Measurements from ENCODE around the gene MCUB.
"Not testable (repeated sequence)": the region's sequence is repeated elsewhere in the genome, so short reads cannot be mapped to it uniquely, and the experiment has no call there.

MCUB gene

GRCh38 chr4:109629775-109630174 is 69.7 kb downstream of the MCUB start:
- DNase-seq (ENCODE audit: low read depth in 2 of 2): no peak

DNA sequence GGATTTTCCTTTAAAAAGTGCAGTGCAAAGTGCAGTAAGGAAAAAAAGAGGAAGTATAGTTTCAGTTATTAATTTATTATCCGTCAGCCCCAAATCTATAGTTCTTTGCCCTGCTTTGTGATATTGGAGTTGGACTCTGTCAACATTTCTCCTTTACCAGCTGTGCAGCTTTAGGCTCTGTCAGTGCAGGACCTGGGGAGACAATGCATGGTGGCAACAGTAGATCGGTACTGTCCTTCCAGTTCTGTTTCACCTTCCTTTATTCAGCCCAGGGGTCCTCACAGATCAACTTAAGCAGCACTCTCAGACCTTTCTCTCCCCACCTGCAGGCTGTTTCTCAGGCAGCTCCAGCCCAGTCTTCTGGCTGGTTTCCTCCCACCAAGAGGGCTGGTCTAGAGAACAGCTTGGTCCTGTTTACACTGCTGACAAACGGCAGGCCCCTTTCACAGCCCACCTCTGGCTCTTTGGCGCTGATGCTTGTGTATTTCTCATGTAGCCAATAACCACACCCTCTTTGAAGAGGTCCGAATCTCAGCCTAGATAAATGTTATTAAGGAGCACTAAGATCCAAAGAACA is 71.6 kb downstream of the MCUB start:
- DNase-seq (ENCODE audit: low read depth in 2 of 2): no peak

- DNase-seq (ENCODE audit: low read depth in 2 of 2): no peak
Measured at GRCh38 chr4:109640644-109641043, 80.6 kb downstream of the MCUB start.

DNA sequence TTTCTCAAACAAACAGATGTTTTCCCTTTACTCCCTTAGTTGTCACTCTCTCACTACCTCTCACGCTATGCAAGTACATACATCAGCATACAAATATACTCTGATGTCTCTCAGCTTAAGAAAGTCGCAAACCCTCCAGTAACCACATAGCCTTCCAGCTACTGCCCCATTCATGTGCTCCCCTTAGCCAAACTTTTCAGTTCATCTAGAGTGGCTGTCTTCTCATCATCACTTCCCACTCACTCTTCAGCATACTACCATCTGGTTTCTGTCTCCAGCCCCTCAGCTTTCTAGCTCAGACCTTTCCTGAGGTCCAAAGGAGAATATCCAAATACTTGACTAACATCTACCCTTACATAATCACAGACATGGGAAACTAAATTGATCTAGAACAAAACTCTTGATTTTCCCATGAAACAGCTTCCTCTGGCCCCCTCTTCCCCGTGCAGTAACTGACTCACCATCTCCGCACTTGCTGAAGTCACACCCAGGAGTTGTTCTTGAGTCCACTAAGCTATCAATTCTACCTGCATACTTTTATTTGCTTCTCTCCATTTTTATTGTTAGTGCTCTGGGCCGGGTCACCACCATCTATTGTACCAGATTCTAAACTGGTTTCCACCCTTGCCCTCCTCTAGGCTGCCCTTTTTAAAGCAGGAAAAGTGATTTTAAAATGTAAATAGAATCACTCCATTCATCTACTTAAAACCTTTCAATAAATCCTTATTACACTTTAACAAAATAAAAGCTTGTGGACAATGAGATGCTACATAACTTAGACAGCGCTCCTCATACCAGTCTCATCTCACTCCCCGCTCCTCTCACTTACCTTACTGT is 86.0 kb downstream of the MCUB start:
- DNase-seq (ENCODE audit: low read depth in 2 of 2): no peak

- no peak for DNase-seq (ENCODE audit: low read depth in 2 of 2)
Measured at GRCh38 chr4:109648266-109648996, 88.4 kb downstream of the MCUB start.

- no peak for DNase-seq (ENCODE audit: low read depth in 2 of 2)
Measured at GRCh38 chr4:109648997-109649575, 89.0 kb downstream of the MCUB start.

DNA sequence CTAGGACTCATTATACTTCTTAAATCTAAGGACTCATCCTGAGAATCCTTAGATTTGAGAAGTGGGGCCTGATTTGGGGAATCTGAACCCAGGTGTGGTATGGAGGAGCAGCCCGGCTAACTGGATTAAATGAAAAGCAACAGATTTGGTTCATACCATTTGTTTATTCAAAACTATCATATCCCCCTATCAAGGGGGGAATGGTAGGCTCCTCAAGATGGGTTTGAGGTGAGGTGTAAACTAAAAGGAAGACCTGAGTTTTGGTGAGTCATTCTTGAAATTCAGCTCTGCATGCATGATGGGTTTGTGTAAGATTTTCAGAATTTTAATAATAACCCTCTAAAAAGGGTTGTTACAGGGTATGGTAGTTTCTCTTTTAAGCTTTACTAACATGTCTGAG is 89.8 kb downstream of the MCUB start:
- DNase-seq (ENCODE audit: low read depth in 2 of 2): no peak

DNA sequence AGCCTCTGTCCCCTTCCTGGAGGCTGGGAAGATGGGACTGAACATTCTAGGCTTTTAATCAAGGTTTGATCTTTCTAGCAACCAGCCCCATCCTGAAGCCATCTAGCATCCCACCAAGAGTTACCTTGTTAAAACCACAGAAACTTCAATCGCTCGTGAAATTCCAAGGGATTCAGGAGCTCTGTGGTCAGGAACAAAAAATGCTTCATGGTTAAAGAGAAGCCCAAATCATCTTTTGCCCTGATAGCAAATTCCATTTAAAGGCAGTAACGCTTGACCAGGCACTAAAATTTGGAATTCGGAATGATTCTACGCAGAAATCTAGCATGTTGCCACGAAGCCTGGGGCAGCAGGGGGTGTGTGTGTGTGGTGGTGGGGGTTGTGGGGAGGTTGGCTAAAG is 95.3 kb downstream of the MCUB start:
- no peak for DNase-seq (ENCODE audit: low read depth in 2 of 2)

GRCh38 chr4:109657854-109658418 is 97.9 kb downstream of the MCUB start:
- DNase-seq (ENCODE audit: low read depth in 2 of 2): no peak

DNA sequence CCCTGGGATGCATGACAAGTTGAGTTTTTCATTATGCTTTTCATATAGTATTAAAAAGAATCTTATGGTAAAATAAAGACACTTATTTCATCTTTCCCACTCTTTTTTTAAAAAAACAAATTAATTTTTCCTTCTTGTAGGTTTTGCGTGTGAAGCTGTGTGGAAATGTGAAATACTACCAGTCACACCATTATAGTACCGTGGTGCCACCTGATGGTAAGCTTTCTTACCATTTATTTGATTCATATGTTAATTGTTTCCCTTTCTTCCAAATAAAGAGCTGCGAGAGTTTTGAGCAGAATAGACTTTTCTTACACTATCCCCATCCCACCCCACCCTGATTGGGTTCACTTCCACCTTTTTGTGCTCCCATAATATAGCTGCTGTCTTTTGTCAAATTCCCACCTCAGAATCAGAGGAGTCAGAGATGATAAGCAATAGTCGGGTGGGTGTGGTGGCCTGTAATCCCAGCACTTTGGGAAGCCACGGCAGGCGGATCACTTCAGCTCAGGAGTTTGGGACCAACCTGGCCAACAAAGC is 98.9 kb downstream of the MCUB start:
- no peak for DNase-seq (ENCODE audit: low read depth in 2 of 2)

DNA sequence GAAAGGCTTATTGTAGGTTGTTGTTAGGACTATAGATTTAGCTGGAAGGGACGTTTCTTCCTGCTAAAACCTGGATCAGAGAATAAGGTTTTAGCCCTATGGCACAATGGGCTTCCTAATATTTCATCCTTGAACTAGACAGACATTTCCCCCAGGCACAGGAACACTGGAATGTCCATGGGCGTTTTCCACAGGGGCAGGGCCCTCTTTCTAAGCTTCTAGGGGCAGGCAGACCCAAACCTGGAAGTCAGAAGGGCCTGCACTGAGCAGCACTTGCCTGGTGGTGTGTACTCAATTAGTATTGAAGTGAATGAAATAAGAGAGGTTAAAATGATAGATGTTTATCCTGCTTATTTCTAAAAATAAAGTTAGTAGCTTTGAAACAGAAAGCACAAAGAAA is 102.1 kb downstream of the MCUB start:
- DNase-seq (ENCODE audit: low read depth in 2 of 2): no peak

DNA sequence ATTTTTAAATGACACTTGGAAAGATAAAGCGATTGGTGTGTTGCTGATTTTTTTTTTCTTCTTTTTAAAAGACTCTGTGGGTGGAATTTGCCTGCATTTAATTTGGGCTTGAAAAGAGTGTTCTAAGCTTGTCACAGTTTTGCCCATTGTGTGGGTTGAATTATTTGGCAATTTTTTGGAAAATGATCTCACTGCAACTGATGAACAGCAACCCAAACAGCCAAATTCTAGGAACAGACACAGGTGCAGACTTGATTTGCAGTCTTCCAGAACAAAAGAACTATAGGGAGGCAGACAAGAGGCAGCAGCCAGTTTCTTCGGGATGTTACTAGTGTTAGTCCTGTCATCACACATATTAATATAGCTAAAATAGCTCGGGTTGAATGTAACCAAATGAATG is 102.7 kb downstream of the MCUB start:
- DNase-seq (ENCODE audit: low read depth in 2 of 2): no peak

DNA sequence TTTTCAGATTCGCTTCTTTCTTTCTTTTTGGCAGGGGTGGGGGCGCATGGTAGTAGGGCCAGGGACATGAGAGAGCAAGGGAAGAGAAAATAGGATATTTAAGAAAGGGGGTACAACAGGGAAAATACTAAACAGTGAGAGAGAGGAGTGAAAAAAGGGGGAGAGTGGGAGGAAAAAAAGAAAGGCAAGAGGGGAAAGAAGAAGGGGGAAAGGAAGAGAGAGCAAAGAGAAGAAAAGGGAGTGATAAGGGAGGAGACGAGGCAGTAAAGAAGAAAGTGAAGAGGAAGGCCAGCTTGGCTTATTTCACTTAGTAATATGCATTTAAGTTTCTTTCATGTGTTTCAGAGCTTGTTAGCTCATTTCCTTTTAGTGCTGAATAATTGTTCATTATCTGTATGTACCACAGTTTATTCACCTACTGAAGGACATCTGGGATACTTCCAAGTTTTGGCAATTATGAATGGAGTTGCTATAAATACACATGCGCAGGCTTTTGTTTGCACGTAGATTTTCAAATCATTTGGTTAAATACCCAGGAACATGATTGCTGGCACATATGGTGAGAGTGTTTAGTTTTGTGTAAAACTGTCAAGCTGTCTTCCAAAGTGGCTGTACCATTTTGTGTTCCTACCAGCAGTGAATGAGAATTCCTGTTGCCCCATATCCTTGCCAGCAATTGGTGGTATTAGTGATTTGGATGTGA is 105.9 kb downstream of the MCUB start:
- no peak for DNase-seq (ENCODE audit: low read depth in 2 of 2)

DNA sequence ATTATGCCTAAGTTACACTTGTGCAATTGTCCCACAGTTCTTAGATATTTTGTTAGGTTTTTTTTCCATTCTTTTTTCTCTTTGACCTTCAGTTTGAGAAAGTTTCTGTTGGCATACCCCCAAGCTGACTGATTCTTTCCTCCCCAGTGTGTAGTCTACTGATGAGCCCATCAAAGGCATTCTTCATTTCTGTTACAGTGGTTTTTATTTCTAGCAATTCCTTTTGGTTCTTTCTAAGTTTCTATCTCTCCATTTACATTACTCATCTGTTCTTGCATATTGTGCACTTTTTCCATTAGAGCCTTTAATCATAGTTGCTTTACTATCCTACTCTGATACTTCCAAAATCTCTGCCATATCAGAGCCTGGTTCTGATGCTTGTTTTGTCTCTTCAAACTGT is 111.3 kb downstream of the MCUB start:
- no peak for DNase-seq (ENCODE audit: low read depth in 2 of 2)

GRCh38 chr4:109672169-109672930 is 112.3 kb downstream of the MCUB start:
- DNase-seq (ENCODE audit: low read depth in 2 of 2): no peak

DNA sequence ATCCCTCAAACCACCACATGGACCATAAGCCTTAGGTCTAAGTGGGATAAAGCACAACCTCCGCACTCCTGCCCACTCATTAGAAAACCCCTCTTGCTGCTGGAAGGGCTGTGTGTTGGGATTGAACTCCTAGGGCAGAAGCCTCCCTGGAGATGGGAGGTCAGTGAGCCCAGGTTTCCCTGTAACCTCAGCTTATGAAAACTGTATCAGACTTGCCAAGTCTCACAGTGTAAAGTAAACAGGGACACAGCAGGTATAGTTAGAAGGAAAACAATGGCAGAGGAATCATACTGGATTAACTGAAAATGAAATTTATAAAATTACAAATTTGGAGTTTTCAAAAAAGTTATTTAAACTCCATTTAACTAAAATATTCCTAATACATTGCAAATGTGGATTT is 113.3 kb downstream of the MCUB start:
- no peak for DNase-seq (ENCODE audit: low read depth in 2 of 2)

DNA sequence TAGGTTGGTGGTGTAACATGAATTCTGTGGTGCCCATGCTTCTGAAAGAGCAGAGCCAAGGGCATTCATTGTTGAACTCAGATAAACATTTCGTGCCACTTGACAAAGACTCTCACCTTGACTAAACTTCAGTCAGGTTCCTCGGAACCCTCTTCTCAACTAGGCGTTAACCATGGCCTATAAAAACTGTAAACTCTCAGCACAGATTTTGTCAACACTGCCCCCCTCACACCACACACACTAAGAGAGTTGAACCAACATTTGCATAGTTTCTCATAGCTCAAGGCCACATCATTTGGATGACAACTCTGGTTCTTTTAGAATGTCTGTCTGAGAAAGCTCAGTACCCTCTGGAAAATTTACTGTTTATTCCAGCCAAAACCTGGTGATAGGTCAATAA is 115.1 kb downstream of the MCUB start:
- DNase-seq (ENCODE audit: low read depth in 2 of 2): no peak

GRCh38 chr4:109675843-109676242 is 115.8 kb downstream of the MCUB start:
- DNase-seq (ENCODE audit: low read depth in 2 of 2): no peak

GRCh38 chr4:109676886-109677285 is 116.8 kb downstream of the MCUB start:
- no peak for DNase-seq (ENCODE audit: low read depth in 2 of 2)

DNA sequence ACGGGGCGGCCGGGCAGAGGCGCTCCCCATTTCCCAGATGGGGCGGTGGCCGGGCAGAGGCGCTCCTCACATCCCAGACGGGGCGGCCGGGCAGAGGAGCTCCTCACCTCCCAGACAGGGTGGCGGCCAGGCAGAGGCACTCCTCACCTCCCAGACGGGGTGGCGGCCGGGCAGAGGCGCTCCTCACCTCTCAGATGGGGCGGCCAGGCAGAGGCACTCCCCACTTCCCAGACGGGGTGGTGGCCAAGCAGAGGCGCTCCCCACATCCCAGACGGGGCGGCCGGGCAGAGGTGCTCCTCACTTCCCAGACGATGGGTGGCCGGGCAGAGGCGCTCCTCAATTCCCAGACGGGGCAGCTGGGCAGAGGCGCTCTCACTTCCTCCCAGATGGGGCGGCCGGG is 118.4 kb downstream of the MCUB start:
- DNase-seq (ENCODE audit: low read depth in 2 of 2): not testable (repeated sequence)

DNA sequence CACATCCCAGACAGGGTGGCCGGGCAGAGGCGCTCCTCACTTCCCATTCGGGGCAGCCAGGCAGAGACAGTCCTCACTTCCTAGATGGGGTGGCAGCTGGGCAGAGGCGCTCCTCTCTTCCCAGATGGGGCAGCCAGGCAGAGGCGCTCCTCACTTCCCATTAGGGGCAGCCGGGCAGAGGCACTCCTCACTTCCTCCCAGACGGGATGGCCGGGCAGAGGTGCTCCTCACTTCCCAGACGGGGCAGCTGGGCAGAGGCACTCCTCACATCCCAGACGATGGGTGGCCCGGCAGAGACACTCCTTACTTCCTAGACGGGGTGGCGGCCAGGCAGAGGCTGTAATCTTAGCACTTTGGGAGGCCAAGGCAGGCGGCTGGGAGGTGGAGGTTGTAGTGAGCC is 118.9 kb downstream of the MCUB start:
- DNase-seq (ENCODE audit: low read depth in 2 of 2): not testable (repeated sequence)

Data from stimulated activated CD8-positive, alpha-beta memory T cell treated with anti-CD3 and anti-CD28 coated beads, Interleukin-7, amount 100 ng/mL, for 4 hours (primary cell).